ENCODE data around the gene DSG2.
"Not testable (repeated sequence)": the region's sequence is repeated elsewhere in the genome, so short reads cannot be mapped to it uniquely, and the experiment has no call there.

DSG2 gene

GRCh38 chr18:31503011-31503410 lies 5.0 kb downstream of the DSG2 start:
- DNase-seq, result no peak

DNA sequence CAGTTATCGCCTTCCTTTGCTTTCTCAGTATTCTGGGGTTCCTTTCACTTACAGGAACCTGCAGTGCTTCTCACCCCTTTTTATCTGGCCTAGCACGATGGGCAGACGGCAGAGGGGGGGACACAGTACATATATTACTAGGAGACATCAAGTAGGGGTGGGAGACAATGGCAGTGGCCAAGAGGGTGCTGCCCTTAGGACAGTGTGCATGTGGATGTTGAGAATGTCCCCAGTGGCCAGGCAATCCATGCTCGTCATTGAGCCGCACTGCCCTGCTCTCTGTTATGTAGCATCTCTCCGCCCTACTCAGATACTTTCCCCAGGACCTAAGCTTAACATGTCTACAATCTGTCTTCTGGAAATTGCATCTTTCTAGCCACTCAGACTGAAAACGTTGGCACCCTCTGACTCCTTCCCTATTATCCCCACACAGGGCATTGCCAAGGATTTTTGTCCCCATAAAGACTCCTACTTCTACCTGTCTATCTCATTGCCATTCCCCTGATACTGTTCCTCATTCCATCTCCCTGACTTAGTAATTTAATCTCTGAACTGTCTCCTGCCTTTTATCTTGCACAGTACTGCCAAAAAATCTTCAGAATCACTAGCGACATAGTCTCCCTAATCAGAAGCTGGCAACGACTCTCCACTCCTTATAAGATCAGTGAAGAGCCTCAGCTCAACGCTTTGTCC lies 6.6 kb downstream of the DSG2 start:
- DNase-seq, result no peak

GRCh38 chr18:31505156-31505555 lies 7.2 kb downstream of the DSG2 start:
- DNase-seq, result no peak

DNA sequence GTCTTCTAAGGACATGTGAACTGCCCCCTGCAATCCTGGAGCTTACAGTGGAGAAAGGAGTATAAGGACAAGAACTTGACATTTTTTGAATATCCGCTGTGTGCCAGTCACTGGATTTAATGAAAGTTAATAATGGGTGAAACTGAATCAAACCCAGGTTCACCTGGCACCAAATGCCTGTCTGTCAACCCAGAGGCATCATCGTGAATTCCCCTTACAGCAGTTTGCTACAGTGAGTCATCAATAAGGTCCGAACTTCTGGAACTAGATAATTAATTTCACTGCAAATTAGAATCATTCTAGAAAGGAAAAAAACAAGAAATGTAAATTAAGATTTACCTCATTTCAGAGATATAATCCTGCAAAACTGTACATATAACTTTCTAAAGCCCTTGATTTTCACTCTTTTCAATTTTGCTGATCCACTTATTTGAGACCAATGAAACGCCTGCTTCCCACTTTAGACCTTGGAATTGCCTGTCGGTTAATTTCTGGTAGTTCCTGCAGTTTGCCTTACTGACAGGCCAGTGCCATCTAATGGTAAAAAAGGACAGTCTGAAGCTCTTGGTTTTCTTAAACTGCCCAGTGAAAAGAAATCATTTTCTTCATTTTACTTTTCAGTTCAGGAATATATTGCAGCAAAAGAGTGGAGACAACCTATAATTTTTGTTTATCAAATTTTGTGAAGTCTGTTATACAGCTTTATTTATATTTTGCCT lies 8.2 kb downstream of the DSG2 start:
- DNase-seq, result no peak

DNA sequence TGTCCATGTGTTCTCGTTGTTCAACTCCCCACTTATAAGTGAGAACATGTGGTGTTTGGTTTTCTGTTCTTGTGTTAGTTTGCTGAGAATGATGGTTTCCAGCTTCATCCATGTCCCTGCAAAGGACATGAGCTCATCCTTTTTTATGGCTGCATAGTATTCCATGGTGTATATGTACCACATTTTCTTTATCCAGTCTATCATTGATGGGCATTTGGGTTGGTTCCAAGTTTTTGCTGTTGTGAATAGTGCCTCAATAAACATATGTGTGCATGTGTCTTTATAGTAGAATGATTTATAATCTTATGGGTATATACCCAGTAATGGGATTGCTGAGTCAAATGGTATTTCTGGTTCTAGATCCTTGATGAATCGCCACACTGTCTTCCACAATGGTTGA lies 9.1 kb downstream of the DSG2 start:
- DNase-seq, result not testable (repeated sequence)

GRCh38 chr18:31508781-31509180 lies 10.8 kb downstream of the DSG2 start:
- no peak for DNase-seq

- DNase-seq, result no peak
Measured at GRCh38 chr18:31509571-31509970, 11.6 kb downstream of the DSG2 start.

DNA sequence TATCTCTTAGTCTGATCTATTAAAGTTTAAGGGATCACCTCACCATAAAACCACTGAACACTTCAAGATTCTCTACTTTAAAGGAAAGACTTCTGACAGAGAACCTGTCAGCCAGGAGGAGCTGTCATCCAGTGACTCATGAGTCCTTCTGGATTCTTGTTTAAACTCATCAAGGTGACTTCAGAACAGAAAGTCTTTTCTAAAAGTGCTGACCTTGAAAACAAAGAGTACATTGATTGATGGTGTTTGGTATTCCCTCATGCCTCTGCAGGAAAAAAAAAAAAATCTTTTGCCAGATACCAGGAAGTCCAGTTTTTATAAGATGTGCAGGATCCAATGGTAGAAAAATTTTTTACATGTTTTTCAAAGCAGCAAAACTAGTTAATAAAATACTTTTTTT lies 12.3 kb downstream of the DSG2 start:
- DNase-seq, result no peak

DNA sequence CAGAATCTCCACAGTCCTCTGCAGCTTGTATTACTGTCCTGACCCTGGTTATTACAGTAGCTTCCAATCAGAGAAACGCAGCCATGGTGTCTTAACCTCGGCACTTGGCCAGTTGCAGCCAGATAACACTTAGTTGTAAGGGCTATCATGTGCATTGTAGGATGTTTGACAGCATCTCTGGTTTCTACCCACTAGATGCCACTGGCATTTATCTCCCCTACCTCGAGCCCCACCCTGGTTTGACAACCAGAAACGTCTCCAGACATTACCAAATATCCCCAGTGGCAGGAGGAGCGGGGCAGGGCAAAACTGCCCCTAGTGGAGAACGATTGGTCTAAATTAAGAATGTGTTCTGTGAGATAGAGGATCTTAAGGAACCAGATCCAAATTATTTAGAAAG lies 13.1 kb downstream of the DSG2 start:
- no peak for DNase-seq

- no peak for DNase-seq
Measured at GRCh38 chr18:31512203-31512764, 14.3 kb downstream of the DSG2 start.

GRCh38 chr18:31513189-31513935 lies 15.4 kb downstream of the DSG2 start:
- no peak for DNase-seq

GRCh38 chr18:31516437-31516836 lies 18.5 kb downstream of the DSG2 start:
- DNase-seq, result no peak

DNA sequence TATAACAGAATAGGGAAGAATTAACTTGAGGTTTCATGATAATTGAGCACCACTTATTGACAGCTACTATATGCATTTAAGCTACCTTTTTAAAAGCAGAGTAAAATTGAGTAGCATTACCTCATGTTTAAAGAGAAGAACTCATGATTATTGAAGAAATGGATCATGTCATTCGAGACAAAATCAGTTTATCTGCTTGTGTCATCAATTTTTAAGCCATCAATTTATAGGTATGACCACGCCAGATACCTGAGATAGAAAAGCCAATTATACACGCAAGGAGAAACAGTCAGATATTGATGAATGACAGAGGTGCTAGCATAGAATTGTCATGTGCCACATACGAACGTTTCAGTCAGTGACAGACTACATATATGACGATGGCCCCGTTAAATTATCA lies 28.4 kb downstream of the DSG2 start:
- DNase-seq, result no peak

DNA sequence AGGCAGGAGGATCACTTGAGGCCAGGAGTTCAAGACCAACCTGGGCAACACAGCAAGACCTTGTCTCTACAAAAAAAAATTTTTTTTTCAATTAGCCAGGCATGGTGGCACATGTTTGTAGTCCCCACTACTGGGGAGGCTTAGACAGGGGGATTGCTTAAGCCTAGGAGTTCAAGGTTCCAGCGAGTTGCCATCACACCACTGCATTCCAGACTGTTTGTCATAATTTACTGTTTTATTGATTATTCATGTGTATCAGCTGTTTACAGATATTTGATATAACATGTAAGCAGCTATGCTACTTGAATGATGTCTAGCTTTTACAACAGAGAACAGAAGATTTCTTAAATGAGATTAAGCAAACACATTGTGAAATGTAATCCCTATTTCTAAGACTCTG lies 35.3 kb downstream of the DSG2 start:
- no peak for DNase-seq

GRCh38 chr18:31538837-31539236 lies 40.9 kb downstream of the DSG2 start:
- DNase-seq, result no peak

- DNase-seq, result no peak
Measured at GRCh38 chr18:31546476-31546875, 48.5 kb downstream of the DSG2 start.

- DNase-seq, result no peak
Measured at GRCh38 chr18:31548853-31549252, 50.9 kb downstream of the DSG2 start.

DNA sequence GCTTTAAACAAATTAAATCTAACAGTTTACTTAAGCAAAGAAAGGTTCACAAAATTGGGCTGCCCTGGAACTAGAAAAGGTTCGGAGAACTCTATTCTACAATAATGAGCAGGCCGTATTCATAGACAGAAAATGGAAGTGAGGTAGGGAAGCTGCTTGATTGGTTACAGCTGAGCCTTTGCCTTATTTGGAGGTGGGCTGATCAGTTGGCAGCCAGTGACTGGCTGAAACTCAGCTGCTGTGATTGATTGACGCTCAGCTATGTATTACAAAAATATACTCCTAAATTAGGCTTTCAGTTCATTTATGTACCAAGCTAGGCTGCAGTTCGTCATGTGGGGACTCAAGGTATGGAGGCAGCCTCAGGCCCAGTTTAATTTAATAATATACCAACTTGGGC lies 51.4 kb downstream of the DSG2 start:
- DNase-seq, result no peak

GRCh38 chr18:31551883-31552282 lies 53.9 kb downstream of the DSG2 start:
- DNase-seq, result no peak

DNA sequence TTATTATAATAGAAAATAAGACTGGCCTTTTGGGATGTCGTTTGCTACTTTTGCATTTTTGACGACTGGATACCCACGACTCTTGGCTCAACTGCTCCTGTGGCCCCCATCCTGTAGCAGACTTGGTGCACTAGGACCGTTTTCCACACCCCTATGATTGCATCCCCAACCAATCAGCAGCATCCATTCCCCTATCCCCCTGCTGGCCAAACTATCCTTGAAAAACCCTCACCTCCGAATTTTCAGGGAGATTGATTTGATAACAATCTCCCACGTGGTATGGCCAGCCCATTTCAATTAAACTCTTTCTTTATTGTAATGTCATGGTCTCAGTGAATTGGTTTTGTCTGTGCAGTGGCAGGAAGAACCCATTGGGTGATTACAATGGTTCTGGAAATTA lies 55.8 kb downstream of the DSG2 start:
- DNase-seq, result no peak

DNA sequence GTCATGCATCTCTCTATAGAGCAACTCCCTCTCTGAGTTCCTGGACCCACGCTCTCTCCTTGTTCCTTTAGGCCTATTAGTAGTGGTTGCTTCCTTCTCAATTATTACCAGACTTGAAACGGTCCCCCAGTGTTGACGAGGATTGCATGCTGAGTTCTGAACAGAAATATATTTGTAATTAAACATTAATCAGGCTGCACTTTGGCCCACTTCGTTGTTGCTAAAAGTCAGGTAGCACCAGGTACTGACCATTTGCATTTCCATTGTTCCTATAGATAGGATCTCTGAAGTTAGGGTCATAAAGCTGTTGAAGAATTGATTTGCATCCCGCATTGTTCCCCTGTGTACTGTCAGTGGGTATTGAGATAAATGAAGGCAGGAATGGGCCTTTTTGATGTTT lies 56.8 kb downstream of the DSG2 start:
- no peak for DNase-seq

- DNase-seq, result no peak
Measured at GRCh38 chr18:31555971-31556747, 58.2 kb downstream of the DSG2 start.

GRCh38 chr18:31557446-31557845 lies 59.5 kb downstream of the DSG2 start:
- no peak for DNase-seq
